ENCODE data around the gene PTCRA.
A peak's percentile ranks its signal among the peaks of the same experiment; 100 is the strongest.
"Not testable (repeated sequence)": the region's sequence is repeated elsewhere in the genome, so short reads cannot be mapped to it uniquely, and the experiment has no call there.

Gene PTCRA

DNA sequence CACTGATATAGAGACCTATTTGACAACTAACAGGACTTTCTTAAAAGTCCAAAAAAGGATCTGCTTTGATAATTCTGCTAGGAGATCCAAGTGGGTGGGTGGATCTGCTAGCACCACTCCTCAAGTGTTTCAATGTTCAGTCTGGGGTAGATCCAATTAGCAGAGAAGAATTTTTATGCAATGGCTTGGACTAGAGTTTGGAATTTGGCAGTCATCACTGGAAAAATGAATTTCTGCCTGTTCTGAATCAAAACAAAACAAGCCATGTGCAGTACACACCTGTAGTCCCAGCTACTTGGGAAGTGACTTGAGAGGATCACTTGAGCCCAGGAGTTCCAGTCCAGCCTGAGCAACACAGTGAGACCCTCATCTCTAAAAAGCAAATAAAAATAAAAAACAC, 32.1 kb downstream of the PTCRA start:
- H3K27me3 Mint-ChIP-seq = no peaks in the 10 kb centered on the region
- no peak overlapping the region for H3K27ac Mint-ChIP-seq
- peaks cover 5% of the 10 kb centered on the region for H3K36me3 Mint-ChIP-seq
- H3K4me1 Mint-ChIP-seq (ENCODE audit: low read depth) = no peaks in the 10 kb centered on the region
- H3K9me3 Mint-ChIP-seq (ENCODE audit: low read depth) = no peaks in the 10 kb centered on the region
- H3K4me3 Mint-ChIP-seq = no peak overlapping the region

- Mint-ChIP-seq H3K4me1 (ENCODE audit: low read depth) (no peaks in the 10 kb centered on the region), H3K36me3 (peaks cover 5% of the 10 kb centered on the region), H3K27me3 (no peaks in the 10 kb centered on the region), H3K27ac (no peak overlapping the region), H3K4me3 (no peak overlapping the region), H3K9me3 (ENCODE audit: low read depth) (no peaks in the 10 kb centered on the region)
Measured at GRCh38 chr6:42952389-42952788, 36.5 kb downstream of the PTCRA start.

GRCh38 chr6:42954405-42954804, 38.6 kb downstream of the PTCRA start:
- not testable (repeated sequence) for H3K36me3 Mint-ChIP-seq; H3K9me3 Mint-ChIP-seq (ENCODE audit: low read depth); H3K4me1 Mint-ChIP-seq (ENCODE audit: low read depth); H3K27ac Mint-ChIP-seq; H3K4me3 Mint-ChIP-seq; H3K27me3 Mint-ChIP-seq

DNA sequence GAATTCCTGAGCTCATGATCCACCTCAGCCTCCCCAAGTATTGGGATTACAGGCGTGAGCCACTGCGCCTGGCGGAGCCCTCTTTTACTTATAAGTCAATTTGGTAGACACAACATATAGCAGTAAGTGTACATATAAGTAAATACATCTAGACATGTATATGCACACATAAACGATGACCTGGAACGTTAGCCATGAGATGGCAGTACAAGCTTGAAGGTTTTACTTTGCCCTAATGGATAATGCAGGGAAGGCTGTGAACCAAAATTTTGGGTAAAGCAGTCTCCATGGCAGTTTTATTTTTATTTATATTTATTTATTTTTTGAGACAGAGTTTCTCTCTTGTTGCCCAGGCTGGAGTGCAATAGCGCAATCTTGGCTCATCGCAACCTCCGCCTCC, 42.3 kb downstream of the PTCRA start:
- H3K36me3 Mint-ChIP-seq = no peaks in the 10 kb centered on the region
- no peak overlapping the region for H3K27ac Mint-ChIP-seq
- no peaks in the 10 kb centered on the region for H3K27me3 Mint-ChIP-seq
- H3K9me3 Mint-ChIP-seq (ENCODE audit: low read depth) = no peaks in the 10 kb centered on the region
- no peak overlapping the region for H3K4me3 Mint-ChIP-seq
- peaks cover 15% of the 10 kb centered on the region for H3K4me1 Mint-ChIP-seq (ENCODE audit: low read depth)

DNA sequence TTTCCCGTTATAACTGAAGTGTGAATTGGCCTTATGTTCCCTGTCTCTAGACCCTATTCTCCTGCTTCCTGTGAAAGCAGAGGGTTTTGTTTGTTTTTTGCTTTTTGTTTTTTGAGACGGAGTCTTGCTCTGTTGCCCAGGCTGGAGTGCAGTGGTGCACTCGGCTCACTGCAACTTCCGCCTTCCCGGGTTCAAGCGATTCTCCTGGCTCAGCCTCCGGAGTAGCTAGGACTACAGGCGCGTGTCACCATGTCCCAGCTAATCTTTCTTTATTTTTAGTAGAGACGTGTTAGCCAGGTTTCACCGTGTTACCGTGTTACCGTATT, 44.0 kb downstream of the PTCRA start:
- no peak overlapping the region for H3K27ac Mint-ChIP-seq
- H3K4me3 Mint-ChIP-seq = peak overlapping the region; percentile 78
- H3K36me3 Mint-ChIP-seq = no peaks in the 10 kb centered on the region
- no peaks in the 10 kb centered on the region for H3K9me3 Mint-ChIP-seq (ENCODE audit: low read depth)
- no peaks in the 10 kb centered on the region for H3K27me3 Mint-ChIP-seq
- H3K4me1 Mint-ChIP-seq (ENCODE audit: low read depth) = peaks cover 16% of the 10 kb centered on the region

DNA sequence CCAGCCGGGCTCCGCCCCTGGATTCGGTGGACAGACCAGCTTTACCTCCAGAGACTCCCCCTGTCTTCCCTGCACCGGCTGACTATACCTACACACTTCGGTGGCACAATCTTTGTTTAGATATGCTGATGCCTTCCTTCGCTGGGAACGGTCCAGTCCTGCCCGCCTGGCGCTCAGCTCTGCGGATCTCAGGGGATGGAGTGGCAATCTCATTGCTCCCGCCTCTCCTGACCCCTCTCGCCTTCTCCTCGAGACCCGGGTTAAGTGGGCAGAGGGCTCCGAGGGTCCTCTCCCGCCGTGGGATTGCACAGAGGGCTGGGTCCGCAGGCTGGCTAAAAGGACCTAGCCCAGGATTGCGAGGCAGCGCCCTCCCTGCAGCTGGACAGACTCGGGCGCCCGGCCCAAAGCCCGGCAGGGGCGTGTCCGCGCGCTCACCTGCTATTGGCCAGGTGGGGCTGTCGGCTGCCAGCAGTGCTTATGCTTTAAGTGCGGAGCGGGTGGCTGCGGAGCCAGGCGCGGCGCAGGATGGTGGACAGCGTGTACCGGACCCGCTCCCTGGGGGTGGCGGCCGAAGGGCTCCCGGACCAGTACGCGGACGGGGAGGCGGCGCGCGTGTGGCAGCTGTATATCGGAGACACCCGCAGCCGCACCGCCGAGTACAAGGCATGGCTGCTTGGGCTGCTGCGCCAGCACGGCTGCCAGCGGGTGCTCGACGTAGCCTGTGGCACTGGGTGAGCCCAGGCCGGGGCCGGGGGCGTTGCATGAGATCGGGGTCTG, 44.6 kb downstream of the PTCRA start, which contains the start of gene GNMT:
TSS of gene GNMT (plus strand) at position 512 of the 777 bp plus-strand sequence. CDS start at position 526, 14 bp downstream.
- Mint-ChIP-seq H3K27me3 (no peaks in the 10 kb centered on the region), H3K4me1 (ENCODE audit: low read depth) (peaks cover 16% of the 10 kb centered on the region), H3K9me3 (ENCODE audit: low read depth) (no peaks in the 10 kb centered on the region), H3K36me3 (no peaks in the 10 kb centered on the region), H3K27ac (no peak within 1 kb of the TSS), H3K4me3 (peak within 1 kb of the TSS; percentile 78)

GRCh38 chr6:42961020-42961470, 45.2 kb downstream of the PTCRA start:
- no peaks in the 10 kb centered on the region for H3K9me3 Mint-ChIP-seq (ENCODE audit: low read depth)
- H3K27ac Mint-ChIP-seq = no peak overlapping the region
- H3K4me3 Mint-ChIP-seq = peak overlapping the region; percentile 78
- H3K4me1 Mint-ChIP-seq (ENCODE audit: low read depth) = peaks cover 16% of the 10 kb centered on the region
- H3K36me3 Mint-ChIP-seq = no peaks in the 10 kb centered on the region
- H3K27me3 Mint-ChIP-seq = no peaks in the 10 kb centered on the region

- Mint-ChIP-seq H3K4me3 (peak overlapping the region; percentile 47), H3K4me1 (ENCODE audit: low read depth) (peaks cover 16% of the 10 kb centered on the region), H3K36me3 (no peaks in the 10 kb centered on the region), H3K27me3 (no peaks in the 10 kb centered on the region), H3K27ac (no peak overlapping the region), H3K9me3 (ENCODE audit: low read depth) (no peaks in the 10 kb centered on the region)
Measured at GRCh38 chr6:42962096-42962495, 46.2 kb downstream of the PTCRA start.

DNA sequence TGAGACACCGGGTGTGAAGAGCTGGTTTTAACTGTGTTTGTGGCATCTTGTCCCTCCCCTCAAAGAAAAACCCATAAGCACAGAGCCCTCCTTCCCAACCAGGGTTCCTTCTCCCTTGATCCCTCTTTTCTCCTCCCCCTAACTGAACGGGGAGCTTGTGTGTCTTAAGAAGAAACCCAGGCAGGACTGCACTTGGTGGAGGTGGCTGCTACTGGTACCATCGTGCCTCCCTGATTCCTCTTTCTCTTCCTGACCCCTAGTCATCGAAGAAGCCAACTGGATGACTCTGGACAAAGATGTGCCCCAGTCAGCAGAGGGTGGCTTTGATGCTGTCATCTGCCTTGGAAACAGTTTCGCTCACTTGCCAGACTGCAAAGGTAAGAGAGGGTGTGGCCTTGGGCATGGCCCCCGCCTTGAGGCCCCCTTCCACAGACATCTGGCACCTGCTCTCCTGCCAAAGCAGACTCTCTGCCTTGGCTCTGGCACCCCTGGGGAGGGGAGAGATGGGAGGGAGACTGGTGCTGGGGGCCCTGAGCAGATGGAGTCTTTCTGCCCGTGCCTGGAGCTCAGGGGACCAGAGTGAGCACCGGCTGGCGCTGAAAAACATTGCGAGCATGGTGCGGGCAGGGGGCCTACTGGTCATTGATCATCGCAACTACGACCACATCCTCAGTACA, 46.8 kb downstream of the PTCRA start:
- no peaks in the 10 kb centered on the region for H3K36me3 Mint-ChIP-seq
- no peaks in the 10 kb centered on the region for H3K27me3 Mint-ChIP-seq
- no peaks in the 10 kb centered on the region for H3K9me3 Mint-ChIP-seq (ENCODE audit: low read depth)
- no peak overlapping the region for H3K27ac Mint-ChIP-seq
- peak overlapping the region; percentile 47 for H3K4me3 Mint-ChIP-seq
- peaks cover 16% of the 10 kb centered on the region for H3K4me1 Mint-ChIP-seq (ENCODE audit: low read depth)

DNA sequence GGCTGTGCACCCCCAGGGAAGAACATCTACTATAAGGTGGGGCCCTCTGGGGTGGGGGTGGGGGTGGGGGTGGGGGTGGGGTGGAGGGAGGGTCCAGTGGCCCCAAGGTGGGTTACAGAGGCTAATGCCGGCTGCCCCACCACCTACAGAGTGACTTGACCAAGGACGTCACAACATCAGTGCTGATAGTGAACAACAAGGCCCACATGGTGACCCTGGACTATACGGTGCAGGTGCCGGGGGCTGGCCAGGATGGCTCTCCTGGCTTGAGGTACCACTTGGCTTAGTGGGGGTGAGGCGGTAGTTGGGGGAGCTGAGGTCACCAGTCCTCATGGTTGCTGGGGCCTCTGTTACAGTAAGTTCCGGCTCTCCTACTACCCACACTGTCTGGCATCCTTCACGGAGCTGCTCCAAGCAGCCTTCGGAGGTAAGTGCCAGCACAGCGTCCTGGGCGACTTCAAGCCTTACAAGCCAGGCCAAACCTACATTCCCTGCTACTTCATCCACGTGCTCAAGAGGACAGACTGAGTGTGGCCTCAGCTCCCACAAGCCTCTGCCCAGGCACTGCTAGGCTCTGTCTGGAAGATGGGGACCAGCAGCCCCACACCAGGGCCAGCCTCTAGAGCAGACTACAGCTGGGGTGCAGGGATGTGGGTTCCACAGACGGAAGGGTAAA, 47.5 kb downstream of the PTCRA start:
- H3K4me1 Mint-ChIP-seq (ENCODE audit: low read depth) = peaks cover 16% of the 10 kb centered on the region
- no peaks in the 10 kb centered on the region for H3K27me3 Mint-ChIP-seq
- H3K27ac Mint-ChIP-seq = no peak overlapping the region
- H3K36me3 Mint-ChIP-seq = no peaks in the 10 kb centered on the region
- no peaks in the 10 kb centered on the region for H3K9me3 Mint-ChIP-seq (ENCODE audit: low read depth)
- no peak overlapping the region for H3K4me3 Mint-ChIP-seq

- no peak overlapping the region for H3K4me3 Mint-ChIP-seq
- no peaks in the 10 kb centered on the region for H3K9me3 Mint-ChIP-seq (ENCODE audit: low read depth)
- peaks cover 16% of the 10 kb centered on the region for H3K4me1 Mint-ChIP-seq (ENCODE audit: low read depth)
- H3K27me3 Mint-ChIP-seq = no peaks in the 10 kb centered on the region
- peaks cover under 1% of the 10 kb centered on the region for H3K36me3 Mint-ChIP-seq
- no peak overlapping the region for H3K27ac Mint-ChIP-seq
Measured at GRCh38 chr6:42963855-42964605, 48.2 kb downstream of the PTCRA start.

DNA sequence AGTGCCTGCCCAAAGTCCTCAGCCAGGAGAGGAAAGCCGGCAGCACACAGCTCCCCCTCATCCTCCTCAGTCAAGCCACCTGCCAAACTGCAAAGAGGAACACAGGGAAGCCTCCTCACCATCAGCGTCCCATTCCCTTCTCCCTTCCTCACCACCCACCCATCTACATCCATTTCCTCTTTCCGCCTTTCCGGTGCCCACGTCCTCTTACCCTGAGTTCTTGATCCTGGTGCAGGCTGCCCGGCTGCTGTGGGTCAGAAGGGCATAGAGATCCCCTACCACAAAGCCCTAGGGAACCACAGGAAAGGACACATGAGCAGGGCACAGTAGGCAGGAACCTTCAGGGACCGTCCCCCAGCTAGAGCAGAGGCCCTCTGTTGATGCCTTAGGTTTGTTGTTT, 50.7 kb downstream of the PTCRA start:
- Mint-ChIP-seq H3K4me3 (no peak overlapping the region), H3K36me3 (peaks cover 2% of the 10 kb centered on the region), H3K27me3 (no peaks in the 10 kb centered on the region), H3K4me1 (ENCODE audit: low read depth) (peaks cover 12% of the 10 kb centered on the region), H3K27ac (no peak overlapping the region), H3K9me3 (ENCODE audit: low read depth) (no peaks in the 10 kb centered on the region)

GRCh38 chr6:42967228-42967627, 51.4 kb downstream of the PTCRA start:
- Mint-ChIP-seq H3K36me3 (peaks cover 2% of the 10 kb centered on the region), H3K27me3 (no peaks in the 10 kb centered on the region), H3K27ac (no peak overlapping the region), H3K4me1 (ENCODE audit: low read depth) (peaks cover 12% of the 10 kb centered on the region), H3K4me3 (no peak overlapping the region), H3K9me3 (ENCODE audit: low read depth) (no peaks in the 10 kb centered on the region)

- peaks cover 12% of the 10 kb centered on the region for H3K4me1 Mint-ChIP-seq (ENCODE audit: low read depth)
- H3K4me3 Mint-ChIP-seq = no peak overlapping the region
- H3K9me3 Mint-ChIP-seq (ENCODE audit: low read depth) = no peaks in the 10 kb centered on the region
- H3K27me3 Mint-ChIP-seq = no peaks in the 10 kb centered on the region
- no peak overlapping the region for H3K27ac Mint-ChIP-seq
- H3K36me3 Mint-ChIP-seq = peaks cover 2% of the 10 kb centered on the region
Measured at GRCh38 chr6:42968126-42968701, 52.4 kb downstream of the PTCRA start.
